SK-MEL-5 (cell line): ENCODE results near the gene USP17L5. TPM values are rescaled to one million over a fixed set of nuclear protein-coding genes. Genes with fewer than 3 reads are reported as not detected.
"Not testable (repeated sequence)": the region's sequence is repeated elsewhere in the genome, so short reads cannot be mapped to it uniquely, and the experiment has no call there.

ENCODE experiments used
- DNase-seq: peaks from one replicate; pipeline ENCODE4 v3.0.0-alpha.2; 2016; ENCODE audit warnings: low read depth, low spot score
- in situ Hi-C: cut with HindIII; loops from 2 replicates; pipeline ENCODE4 v1.10.0; 2016; ENCODE audit warnings: low sequenced_read_pairs, high pct_unique_total_duplicates, low pct_unique_long_range_greater_than_20kb
- polyA plus RNA-seq, 2 experiments: library from polyadenylated mRNA; depleted of rRNA; stranded (reverse); fragments of >200 nt; gene quantifications; 2 replicates each; pipeline ENCODE4 v1.2.3, GENCODE V29; 2015
- total RNA-seq: library from RNA; depleted of rRNA; stranded (reverse); fragments of >200 nt; shearing (Covaris generic); gene quantifications from 2 replicates; pipeline ENCODE4 v1.2.3, GENCODE V29; 2014; rRNA removed

Gene USP17L5
- total RNA-seq: not detected in 2 replicates
- polyA plus RNA-seq (2015; cell fraction: cytosol; rRNA removed): not detected in 2 replicates
- polyA plus RNA-seq (2015; cell fraction: nucleus; rRNA removed): not detected in 2 replicates

DNA sequence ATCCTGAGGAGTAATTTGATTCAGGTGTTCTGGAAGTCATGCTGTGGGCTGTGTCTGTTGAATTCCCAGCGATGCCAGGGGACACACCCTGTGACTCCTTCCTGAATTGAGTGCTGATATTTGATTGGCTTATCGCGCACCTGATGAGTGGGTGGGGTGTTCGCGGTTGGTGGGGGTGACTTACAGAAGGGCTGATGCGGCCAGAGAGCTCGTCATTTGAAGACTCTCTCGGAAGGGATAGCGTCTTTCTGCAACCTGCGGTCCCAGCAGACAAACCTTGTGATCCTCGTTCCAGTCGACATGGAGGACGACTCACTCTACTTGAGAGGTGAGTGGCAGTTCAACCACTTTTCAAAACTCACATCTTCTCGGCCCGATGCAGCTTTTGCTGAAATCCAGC lies at the start of gene USP17L5:
TSS of gene USP17L5 (plus strand) at position 301 of the 400 bp plus-strand sequence. CDS start at position 301, 0 bp downstream.
- in situ Hi-C loops, DNase-seq: not testable (repeated sequence)

- DNase-seq, in situ Hi-C loops: not testable (repeated sequence)
Observed at GRCh38 chr4:9324191-9324590, 15.0 kb upstream of the USP17L5 start.

DNA sequence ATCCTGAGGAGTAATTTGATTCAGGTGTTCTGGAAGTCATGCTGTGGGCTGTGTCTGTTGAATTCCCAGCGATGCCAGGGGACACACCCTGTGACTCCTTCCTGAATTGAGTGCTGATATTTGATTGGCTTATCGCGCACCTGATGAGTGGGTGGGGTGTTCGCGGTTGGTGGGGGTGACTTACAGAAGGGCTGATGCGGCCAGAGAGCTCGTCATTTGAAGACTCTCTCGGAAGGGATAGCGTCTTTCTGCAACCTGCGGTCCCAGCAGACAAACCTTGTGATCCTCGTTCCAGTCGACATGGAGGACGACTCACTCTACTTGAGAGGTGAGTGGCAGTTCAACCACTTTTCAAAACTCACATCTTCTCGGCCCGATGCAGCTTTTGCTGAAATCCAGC lies 14.3 kb upstream of the USP17L5 start, which contains the start of gene USP17L24:
TSS of gene USP17L24 (plus strand) at position 301 of the 400 bp plus-strand sequence. CDS start at position 301, 0 bp downstream.
- in situ Hi-C loops, DNase-seq: not testable (repeated sequence)

DNA sequence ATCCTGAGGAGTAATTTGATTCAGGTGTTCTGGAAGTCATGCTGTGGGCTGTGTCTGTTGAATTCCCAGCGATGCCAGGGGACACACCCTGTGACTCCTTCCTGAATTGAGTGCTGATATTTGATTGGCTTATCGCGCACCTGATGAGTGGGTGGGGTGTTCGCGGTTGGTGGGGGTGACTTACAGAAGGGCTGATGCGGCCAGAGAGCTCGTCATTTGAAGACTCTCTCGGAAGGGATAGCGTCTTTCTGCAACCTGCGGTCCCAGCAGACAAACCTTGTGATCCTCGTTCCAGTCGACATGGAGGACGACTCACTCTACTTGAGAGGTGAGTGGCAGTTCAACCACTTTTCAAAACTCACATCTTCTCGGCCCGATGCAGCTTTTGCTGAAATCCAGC lies 9.6 kb upstream of the USP17L5 start, which contains the start of gene USP17L25:
TSS of gene USP17L25 (plus strand) at position 301 of the 400 bp plus-strand sequence. CDS start at position 301, 0 bp downstream.
- DNase-seq, in situ Hi-C loops: not testable (repeated sequence)

DNA sequence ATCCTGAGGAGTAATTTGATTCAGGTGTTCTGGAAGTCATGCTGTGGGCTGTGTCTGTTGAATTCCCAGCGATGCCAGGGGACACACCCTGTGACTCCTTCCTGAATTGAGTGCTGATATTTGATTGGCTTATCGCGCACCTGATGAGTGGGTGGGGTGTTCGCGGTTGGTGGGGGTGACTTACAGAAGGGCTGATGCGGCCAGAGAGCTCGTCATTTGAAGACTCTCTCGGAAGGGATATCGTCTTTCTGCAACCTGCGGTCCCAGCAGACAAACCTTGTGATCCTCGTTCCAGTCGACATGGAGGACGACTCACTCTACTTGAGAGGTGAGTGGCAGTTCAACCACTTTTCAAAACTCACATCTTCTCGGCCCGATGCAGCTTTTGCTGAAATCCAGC lies 4.8 kb upstream of the USP17L5 start, which contains the start of gene USP17L26:
TSS of gene USP17L26 (plus strand) at position 301 of the 400 bp plus-strand sequence. CDS start at position 301, 0 bp downstream.
- in situ Hi-C loops, DNase-seq: not testable (repeated sequence)

DNA sequence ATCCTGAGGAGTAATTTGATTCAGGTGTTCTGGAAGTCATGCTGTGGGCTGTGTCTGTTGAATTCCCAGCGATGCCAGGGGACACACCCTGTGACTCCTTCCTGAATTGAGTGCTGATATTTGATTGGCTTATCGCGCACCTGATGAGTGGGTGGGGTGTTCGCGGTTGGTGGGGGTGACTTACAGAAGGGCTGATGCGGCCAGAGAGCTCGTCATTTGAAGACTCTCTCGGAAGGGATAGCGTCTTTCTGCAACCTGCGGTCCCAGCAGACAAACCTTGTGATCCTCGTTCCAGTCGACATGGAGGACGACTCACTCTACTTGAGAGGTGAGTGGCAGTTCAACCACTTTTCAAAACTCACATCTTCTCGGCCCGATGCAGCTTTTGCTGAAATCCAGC lies 4.6 kb downstream of the USP17L5 start, which contains the start of gene USP17L27:
TSS of gene USP17L27 (plus strand) at position 301 of the 400 bp plus-strand sequence. CDS start at position 301, 0 bp downstream.
- DNase-seq, in situ Hi-C loops: not testable (repeated sequence)

DNA sequence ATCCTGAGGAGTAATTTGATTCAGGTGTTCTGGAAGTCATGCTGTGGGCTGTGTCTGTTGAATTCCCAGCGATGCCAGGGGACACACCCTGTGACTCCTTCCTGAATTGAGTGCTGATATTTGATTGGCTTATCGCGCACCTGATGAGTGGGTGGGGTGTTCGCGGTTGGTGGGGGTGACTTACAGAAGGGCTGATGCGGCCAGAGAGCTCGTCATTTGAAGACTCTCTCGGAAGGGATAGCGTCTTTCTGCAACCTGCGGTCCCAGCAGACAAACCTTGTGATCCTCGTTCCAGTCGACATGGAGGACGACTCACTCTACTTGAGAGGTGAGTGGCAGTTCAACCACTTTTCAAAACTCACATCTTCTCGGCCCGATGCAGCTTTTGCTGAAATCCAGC lies 9.4 kb downstream of the USP17L5 start, which contains the start of gene USP17L28:
TSS of gene USP17L28 (plus strand) at position 301 of the 400 bp plus-strand sequence. CDS start at position 301, 0 bp downstream.
- in situ Hi-C loops, DNase-seq: not testable (repeated sequence)

- in situ Hi-C loops, DNase-seq: not testable (repeated sequence)
Observed at GRCh38 chr4:9350866-9351265, 11.7 kb downstream of the USP17L5 start.

- DNase-seq, in situ Hi-C loops: not testable (repeated sequence)
Observed at GRCh38 chr4:9353338-9353737, 14.1 kb downstream of the USP17L5 start, which contains the start of gene USP17L29. Gene USP17L29 (plus strand): TSS chr4:9353638. CDS start chr4:9353638, 0 bp downstream.

GRCh38 chr4:9362829-9363228 lies 23.6 kb downstream of the USP17L5 start, which contains the start of gene USP17L30:
Gene USP17L30 (plus strand): TSS chr4:9363129. CDS start chr4:9363129, 0 bp downstream.
- DNase-seq, in situ Hi-C loops: not testable (repeated sequence)

- DNase-seq, in situ Hi-C loops: not testable (repeated sequence)
Observed at GRCh38 chr4:9379881-9380280, 40.7 kb downstream of the USP17L5 start.

DNA sequence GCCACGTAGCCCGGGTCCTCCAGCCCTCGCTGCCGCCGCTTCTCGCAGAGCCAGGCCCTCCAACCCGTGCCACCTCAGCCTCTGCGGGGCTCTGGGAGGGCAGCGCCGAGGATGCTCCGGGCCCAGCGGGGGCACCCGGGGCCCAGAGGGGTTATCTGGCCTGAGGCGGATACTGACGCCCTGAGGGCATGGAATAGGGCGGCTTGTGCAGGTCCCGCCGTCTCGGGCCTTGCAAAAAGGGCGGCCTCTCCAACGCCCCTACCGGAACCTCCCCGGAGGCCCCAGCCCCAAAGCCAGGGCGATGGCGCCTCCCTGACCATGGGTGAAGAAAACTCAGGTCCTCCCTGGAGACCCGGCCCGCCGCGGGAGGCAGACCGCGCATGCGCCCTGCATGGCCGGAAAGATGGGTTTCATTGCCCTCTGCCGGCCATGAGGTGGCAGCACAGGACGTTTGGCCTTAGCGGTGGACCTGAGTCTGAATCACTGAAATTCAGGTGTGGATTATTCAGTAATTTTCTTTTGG lies 41.9 kb downstream of the USP17L5 start:
- DNase-seq, in situ Hi-C loops: not testable (repeated sequence)

GRCh38 chr4:9384126-9384525 lies 44.9 kb downstream of the USP17L5 start:
- no peak for DNase-seq
- in situ Hi-C loops: no loop called here

- in situ Hi-C loops: not testable (repeated sequence)
Observed at GRCh38 chr4:9389001-9389400, 49.8 kb downstream of the USP17L5 start.

More at GRCh38 chr4:9389001-9389400, 49.8 kb downstream of the USP17L5 start:
- not testable (repeated sequence) for DNase-seq

Other genes starting within 250 kb of the USP17L5 start
- not detected in 2 replicates for gene FAM90A26, start 169.0 kb upstream of the USP17L5 start, total RNA-seq
- not detected in 2 replicates for gene USP17L10, start 128.7 kb upstream of the USP17L5 start, total RNA-seq
- not detected in 2 replicates for gene USP17L11, start 124.0 kb upstream of the USP17L5 start, total RNA-seq
- not detected in 2 replicates for gene USP17L12, start 119.3 kb upstream of the USP17L5 start, total RNA-seq
- gene USP17L13, start 114.5 kb upstream of the USP17L5 start, total RNA-seq: not detected in 2 replicates
- gene USP17L15, start 105.0 kb upstream of the USP17L5 start, total RNA-seq: not detected in 2 replicates
- not detected in 2 replicates for gene USP17L17, start 95.5 kb upstream of the USP17L5 start, total RNA-seq
- gene USP17L18, start 90.8 kb upstream of the USP17L5 start, total RNA-seq: not detected in 2 replicates
- gene USP17L19, start 86.0 kb upstream of the USP17L5 start, total RNA-seq: not detected in 2 replicates
- gene USP17L20, start 81.3 kb upstream of the USP17L5 start, total RNA-seq: not detected in 2 replicates
- not detected in 2 replicates for gene USP17L21, start 76.5 kb upstream of the USP17L5 start, total RNA-seq
- not detected in 2 replicates for gene USP17L22, start 71.8 kb upstream of the USP17L5 start, total RNA-seq
- not detected in 2 replicates for gene USP17L24, start 14.2 kb upstream of the USP17L5 start, total RNA-seq
- gene USP17L25, start 9.5 kb upstream of the USP17L5 start, total RNA-seq: not detected in 2 replicates
- not detected in 2 replicates for gene USP17L26, start 4.7 kb upstream of the USP17L5 start, total RNA-seq
- gene USP17L27, start 4.7 kb downstream of the USP17L5 start, total RNA-seq: not detected in 2 replicates
- not detected in 2 replicates for gene USP17L28, start 9.5 kb downstream of the USP17L5 start, total RNA-seq
- not detected in 2 replicates for gene USP17L29, start 14.2 kb downstream of the USP17L5 start, total RNA-seq
- gene USP17L30, start 23.7 kb downstream of the USP17L5 start, total RNA-seq: not detected in 2 replicates
- gene DEFB131A, start 105.0 kb downstream of the USP17L5 start, total RNA-seq: not detected in 2 replicates